PC-9 (cell line): ENCODE data around the gene ALKBH8.

Experiments used
- EZH2 ChIP-seq: fragments of 200-600 bp; sonication (generic); IDR thresholded peaks from 2 replicates; pipeline ENCODE4 v1.8.0; 2017; ENCODE audit warnings: antibody characterized with exemption, low read depth
- TF ChIP-seq, protein P1 (sequence below): fragments of 200-600 bp; sonication (generic); conservative IDR thresholded peaks from 2 replicates; pipeline ENCODE4 v1.6.1; 2017; ENCODE audit warnings: mixed run types, antibody characterized with exemption, mild to moderate bottlenecking, moderate library complexity

DNA sequence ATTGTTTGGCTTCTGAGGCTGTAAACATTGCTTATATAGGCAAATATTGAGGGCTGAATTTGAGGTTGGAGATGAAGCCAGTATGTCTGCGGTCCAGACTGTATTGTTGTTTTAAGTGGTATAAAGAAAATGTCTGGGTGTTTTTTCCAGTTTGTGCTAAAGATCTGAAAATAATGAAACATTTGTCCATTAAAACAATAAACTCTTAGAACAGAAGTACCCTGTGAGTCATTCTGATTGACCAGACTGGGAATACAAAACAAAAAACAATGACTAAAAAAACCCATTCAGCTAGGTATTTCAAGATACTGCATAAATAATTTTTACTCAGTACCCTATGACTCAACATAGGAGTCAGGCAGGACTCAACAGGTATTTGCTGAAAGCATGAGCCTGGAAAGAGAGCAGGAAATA lies 20.4 kb downstream of the ALKBH8 start:
- TF ChIP-seq, protein P1, sequence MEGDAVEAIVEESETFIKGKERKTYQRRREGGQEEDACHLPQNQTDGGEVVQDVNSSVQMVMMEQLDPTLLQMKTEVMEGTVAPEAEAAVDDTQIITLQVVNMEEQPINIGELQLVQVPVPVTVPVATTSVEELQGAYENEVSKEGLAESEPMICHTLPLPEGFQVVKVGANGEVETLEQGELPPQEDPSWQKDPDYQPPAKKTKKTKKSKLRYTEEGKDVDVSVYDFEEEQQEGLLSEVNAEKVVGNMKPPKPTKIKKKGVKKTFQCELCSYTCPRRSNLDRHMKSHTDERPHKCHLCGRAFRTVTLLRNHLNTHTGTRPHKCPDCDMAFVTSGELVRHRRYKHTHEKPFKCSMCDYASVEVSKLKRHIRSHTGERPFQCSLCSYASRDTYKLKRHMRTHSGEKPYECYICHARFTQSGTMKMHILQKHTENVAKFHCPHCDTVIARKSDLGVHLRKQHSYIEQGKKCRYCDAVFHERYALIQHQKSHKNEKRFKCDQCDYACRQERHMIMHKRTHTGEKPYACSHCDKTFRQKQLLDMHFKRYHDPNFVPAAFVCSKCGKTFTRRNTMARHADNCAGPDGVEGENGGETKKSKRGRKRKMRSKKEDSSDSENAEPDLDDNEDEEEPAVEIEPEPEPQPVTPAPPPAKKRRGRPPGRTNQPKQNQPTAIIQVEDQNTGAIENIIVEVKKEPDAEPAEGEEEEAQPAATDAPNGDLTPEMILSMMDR: no peak
- no peak for TF ChIP-seq EZH2
